Muscle layer of duodenum (tissue), 2 donors: ENCODE results near the gene CLEC20A.

ENCODE experiments used
- H3K27ac ChIP-seq: one replicate; pipeline ENCODE4 v1.7.0; 2013; ENCODE audit warnings: mild to moderate bottlenecking, low read length
- H3K27me3 ChIP-seq: one replicate; pipeline ENCODE4 v1.7.0; 2013; ENCODE audit warnings: low read depth, mild to moderate bottlenecking, control low read depth, low read length
- H3K36me3 ChIP-seq, 2 donors: one replicate each; pipeline ENCODE4 v1.7.0; 2013; ENCODE audit warnings: low read length in 2 of 2, control low read depth in 1 of 2, mild to moderate bottlenecking in 1 of 2; ENCODE audit not compliant: insufficient read depth in 2 of 2, control insufficient read depth in 1 of 2
- H3K4me1 ChIP-seq, 2 donors: one replicate each; pipeline ENCODE4 v1.7.0; 2013; ENCODE audit warnings: low read length in 2 of 2, mild to moderate bottlenecking in 2 of 2, control low read depth in 1 of 2, moderate library complexity in 1 of 2; ENCODE audit not compliant: insufficient read depth in 2 of 2, control insufficient read depth in 1 of 2
- H3K4me3 ChIP-seq, 2 donors: one replicate each; pipeline ENCODE4 v1.7.0; 2013; ENCODE audit warnings: low read length in 2 of 2, low read depth in 1 of 2, mild to moderate bottlenecking in 1 of 2
- H3K9me3 ChIP-seq, 2 donors: one replicate each; pipeline ENCODE4 v1.7.0; 2013; ENCODE audit warnings: low read length in 2 of 2, control low read depth in 1 of 2, mild to moderate bottlenecking in 1 of 2; ENCODE audit not compliant: control insufficient read depth in 1 of 2
- donor health status: healthy.

The CLEC20A gene

GRCh38 chr1:178528228-178528952 lies 31.6 kb upstream of the CLEC20A start:
- no peak overlapping the region for H3K27ac ChIP-seq
- H3K4me1 ChIP-seq = no peaks in the 10 kb centered on the region
- no peaks in the 10 kb centered on the region for H3K27me3 ChIP-seq
- no peaks in the 10 kb centered on the region for H3K36me3 ChIP-seq
- H3K9me3 ChIP-seq = no peaks in the 10 kb centered on the region
- H3K4me3 ChIP-seq = no peak overlapping the region

- H3K4me1 ChIP-seq = no peaks in the 10 kb centered on the region
- no peaks in the 10 kb centered on the region for H3K9me3 ChIP-seq
- H3K27me3 ChIP-seq = no peaks in the 10 kb centered on the region
- H3K27ac ChIP-seq = no peak overlapping the region
- H3K36me3 ChIP-seq = no peaks in the 10 kb centered on the region
- H3K4me3 ChIP-seq = no peak overlapping the region
These were observed 30.4 kb upstream of the CLEC20A start for GRCh38 chr1:178527117-178527516.

GRCh38 chr1:178521241-178521640 lies 24.5 kb upstream of the CLEC20A start:
- H3K36me3 ChIP-seq = no peaks in the 10 kb centered on the region
- H3K4me3 ChIP-seq = no peak overlapping the region
- no peaks in the 10 kb centered on the region for H3K4me1 ChIP-seq
- no peak overlapping the region for H3K27ac ChIP-seq
- H3K9me3 ChIP-seq = no peaks in the 10 kb centered on the region
- no peaks in the 10 kb centered on the region for H3K27me3 ChIP-seq

GRCh38 chr1:178520803-178521202 lies 24.0 kb upstream of the CLEC20A start:
- H3K4me3 ChIP-seq = no peak overlapping the region
- H3K4me1 ChIP-seq = no peaks in the 10 kb centered on the region
- H3K9me3 ChIP-seq = no peaks in the 10 kb centered on the region
- H3K36me3 ChIP-seq = no peaks in the 10 kb centered on the region
- H3K27ac ChIP-seq = no peak overlapping the region
- no peaks in the 10 kb centered on the region for H3K27me3 ChIP-seq

- H3K4me3 ChIP-seq = no peak overlapping the region
- no peak overlapping the region for H3K27ac ChIP-seq
- H3K27me3 ChIP-seq = no peaks in the 10 kb centered on the region
- no peaks in the 10 kb centered on the region for H3K4me1 ChIP-seq
- no peaks in the 10 kb centered on the region for H3K36me3 ChIP-seq
- no peaks in the 10 kb centered on the region for H3K9me3 ChIP-seq
These were observed 22.1 kb upstream of the CLEC20A start for GRCh38 chr1:178518894-178519293.

GRCh38 chr1:178516110-178516509 lies 19.3 kb upstream of the CLEC20A start:
- H3K9me3 ChIP-seq = no peaks in the 10 kb centered on the region
- H3K27me3 ChIP-seq = no peaks in the 10 kb centered on the region
- no peaks in the 10 kb centered on the region for H3K4me1 ChIP-seq
- no peak overlapping the region for H3K4me3 ChIP-seq
- H3K36me3 ChIP-seq = no peaks in the 10 kb centered on the region
- H3K27ac ChIP-seq = no peak overlapping the region

GRCh38 chr1:178513278-178513983 lies 16.7 kb upstream of the CLEC20A start:
- Histone ChIP-seq H3K4me1 (no peaks in the 10 kb centered on the region), H3K27ac (no peak overlapping the region), H3K27me3 (no peaks in the 10 kb centered on the region), H3K36me3 (no peaks in the 10 kb centered on the region), H3K9me3 (no peaks in the 10 kb centered on the region), H3K4me3 (no peak overlapping the region)

- Histone ChIP-seq H3K4me3 (no peak within 1 kb of the TSS), H3K9me3 (no peaks in the 10 kb centered on the region), H3K27ac (no peak within 1 kb of the TSS), H3K4me1 (no peaks in the 10 kb centered on the region), H3K27me3 (no peaks in the 10 kb centered on the region), H3K36me3 (no peaks in the 10 kb centered on the region)
These were observed 16.0 kb upstream of the CLEC20A start, which contains the start of gene TEX35 for GRCh38 chr1:178512566-178513277. TEX35 (plus strand) TSS chr1:178513109; CDS start chr1:178513189, 80 bp downstream.

GRCh38 chr1:178510155-178510554 lies 13.4 kb upstream of the CLEC20A start:
- H3K4me3 ChIP-seq = no peak overlapping the region
- H3K9me3 ChIP-seq = no peaks in the 10 kb centered on the region
- no peaks in the 10 kb centered on the region for H3K27me3 ChIP-seq
- no peaks in the 10 kb centered on the region for H3K36me3 ChIP-seq
- no peak overlapping the region for H3K27ac ChIP-seq
- H3K4me1 ChIP-seq = no peaks in the 10 kb centered on the region

GRCh38 chr1:178509414-178510007 lies 12.7 kb upstream of the CLEC20A start:
- H3K4me3 ChIP-seq = no peak overlapping the region
- no peak overlapping the region for H3K27ac ChIP-seq
- no peaks in the 10 kb centered on the region for H3K9me3 ChIP-seq
- H3K36me3 ChIP-seq = no peaks in the 10 kb centered on the region
- no peaks in the 10 kb centered on the region for H3K4me1 ChIP-seq
- H3K27me3 ChIP-seq = no peaks in the 10 kb centered on the region

GRCh38 chr1:178506669-178507068 lies 9.9 kb upstream of the CLEC20A start:
- H3K27ac ChIP-seq = no peak overlapping the region

More at GRCh38 chr1:178506669-178507068, 9.9 kb upstream of the CLEC20A start:
- Histone ChIP-seq H3K4me3 (no peak overlapping the region), H3K4me1 (no peaks in the 10 kb centered on the region), H3K9me3 (no peaks in the 10 kb centered on the region), H3K36me3 (no peaks in the 10 kb centered on the region), H3K27me3 (no peaks in the 10 kb centered on the region)
